ENCODE measurements around the gene EIF2B2. TPM values are rescaled to one million over a fixed set of nuclear protein-coding genes. Genes with fewer than 3 reads are reported as not detected.

Gene EIF2B2
- total and polyA plus RNA-seq, 9 of the 15 experiments (the other 6 are each of a cell fraction or from before 2014, with no cell fraction given) = 10.6 to 94.1 (median 38.9) TPM

GRCh38 chr14:75002392-75003249 lies at the start of gene EIF2B2 (continued):
- TF ChIP-seq PBX2 (CRISPR knock-in tag; IDR thresholded peaks at IDR 0.05; ENCODE audit: low read depth) = no peak; the same call in 1 of the 2 replicates
- peak; percentile 73; the same call in 1 of the 2 replicates for TF ChIP-seq PBX2 (tag; conservative IDR thresholded peaks at IDR 0.05; ENCODE audit: low read depth)
- no peak for TF ChIP-seq NCOA1 (IDR thresholded peaks at IDR 0.05; ENCODE audit: low read depth)
- no peak for TF ChIP-seq ZNF79 (CRISPR knock-in tag; IDR thresholded peaks at IDR 0.05; ENCODE audit: low read depth)
- TF ChIP-seq ZNF57 (CRISPR knock-in tag; IDR thresholded peaks at IDR 0.05) = no peak
- TF ChIP-seq ZBED1 (IDR thresholded peaks at IDR 0.05) = no peak
- TF ChIP-seq ZNF740 (CRISPR knock-in tag; IDR thresholded peaks at IDR 0.05) = peak; percentile 13; the same call in 1 of the 2 replicates
- no peak for TF ChIP-seq ZNF740 (tag; IDR thresholded peaks at IDR 0.05)
- TF ChIP-seq ZNF644 (tag; IDR thresholded peaks at IDR 0.05; ENCODE audit: low read depth) = no peak
- no peak for TF ChIP-seq SRSF7 (optimal IDR thresholded peaks at IDR 0.05; ENCODE audit: low read depth, low read length)
- TF ChIP-seq BRCA1 (IDR thresholded peaks at IDR 0.05) = no peak
- no peak for TF ChIP-seq BRCA1 (CRISPR knock-in tag; IDR thresholded peaks at IDR 0.05)
- TF ChIP-seq CXXC5 (CRISPR knock-in tag; IDR thresholded peaks at IDR 0.05) = peak; percentile 65
- no peak for TF ChIP-seq RBM22 (IDR thresholded peaks at IDR 0.05; ENCODE audit: low read depth, low read length, poor library complexity, severe bottlenecking)
- TF ChIP-seq NR1H2 (CRISPR knock-in tag; IDR thresholded peaks at IDR 0.05) = no peak
- TF ChIP-seq RFX1 (IDR thresholded peaks at IDR 0.05) = peak; percentile 93
- TF ChIP-seq ZNF277 (CRISPR knock-in tag; IDR thresholded peaks at IDR 0.05; ENCODE audit: borderline replicate concordance) = no peak
- no peak for TF ChIP-seq RBM34 (IDR thresholded peaks at IDR 0.05; ENCODE audit: borderline replicate concordance, insufficient read depth, low read length)
- no peak for TF ChIP-seq ZNF707 (CRISPR knock-in tag; conservative IDR thresholded peaks at IDR 0.05)
- TF ChIP-seq FOXJ2 (tag; IDR thresholded peaks at IDR 0.05) = no peak
- TF ChIP-seq ZNF280A (IDR thresholded peaks at IDR 0.05; ENCODE audit: low read depth, partially characterized antibody) = no peak
- peak; percentile 17 for TF ChIP-seq HNRNPLL (IDR thresholded peaks at IDR 0.05; ENCODE audit: low read depth, low read length, poor library complexity, severe bottlenecking)
- peak; percentile 63 to 74 for TF ChIP-seq NRF1 (conservative IDR thresholded peaks at IDR 0.05 in 1 of 2, IDR thresholded peaks at IDR 0.05 in 1 of 2)
